H1 (cell line): ENCODE data around the gene ENTPD5. TPM values are rescaled to one million over a fixed set of nuclear protein-coding genes. Genes with fewer than 3 reads are reported as not detected.

ENCODE experiments used
- CTCF ChIA-PET: fragments of 300-600 bp; sonication (Branson Sonifier 250); formaldehyde crosslinking; loops from one replicate; lab custom pipeline; 2021; ENCODE audit not compliant: partially characterized antibody; lab: Charles Lee
- POLR2A ChIA-PET: fragments of 300-600 bp; sonication (Branson Sonifier 250); formaldehyde crosslinking; loops from one replicate; lab custom pipeline; 2021; ENCODE audit warnings: inconsistent platforms; ENCODE audit not compliant: partially characterized antibody; lab: Charles Lee
- DNase-seq, 2 experiments: peaks; one replicate each; pipeline versions ENCODE4 v3.0.0 to v3.0.0-alpha.2; 2010 to 2022; ENCODE audit warnings: low spot score in 2 of 2, low read depth in 1 of 2, mixed read lengths in 1 of 2
- FAIRE-seq: peaks from 2 replicates; lab custom pipeline; 2011; peaks lifted over from hg19 to GRCh38; lab: Jason Lieb, UNC
- H2AFZ ChIP-seq: 2 replicates; pipeline ENCODE4 v1.8.1; 2012; ENCODE audit warnings: low read length, inconsistent platforms
- H2AK5ac ChIP-seq: 2 replicates; pipeline ENCODE4 v1.6.1; 2013; ENCODE audit warnings: low read depth, low read length
- H2BK120ac ChIP-seq: replicated peaks from 2 replicates; pipeline ENCODE3; 2013; ENCODE audit warnings: low read depth, low read length, inconsistent platforms
- H2BK12ac ChIP-seq: 2 replicates; pipeline ENCODE4 v1.6.1; 2013; ENCODE audit warnings: low read depth, low read length
- H2BK15ac ChIP-seq: 2 replicates; pipeline ENCODE4 v1.6.1; 2013; ENCODE audit warnings: low read length
- H2BK20ac ChIP-seq: 2 replicates; pipeline ENCODE4 v1.6.1; 2013; ENCODE audit warnings: low read length
- H2BK5ac ChIP-seq: 2 replicates; pipeline ENCODE4 v1.6.1; 2013; ENCODE audit warnings: low read depth, low read length
- H3K14ac ChIP-seq: 2 replicates; pipeline ENCODE4 v1.6.1; 2013; ENCODE audit warnings: inconsistent platforms; ENCODE audit not compliant: insufficient read length
- H3K18ac ChIP-seq: 2 replicates; pipeline ENCODE4 v1.6.1; 2013; ENCODE audit warnings: low read length; ENCODE audit errors: extremely low read depth
- H3K23ac ChIP-seq: 2 replicates; pipeline ENCODE4 v1.6.1; 2013; ENCODE audit warnings: inconsistent platforms; ENCODE audit not compliant: insufficient read length
- H3K23me2 ChIP-seq: 2 replicates; pipeline ENCODE4 v1.6.1; 2013; ENCODE audit warnings: low read depth, low read length
- H3K27ac ChIP-seq: 2 replicates; pipeline ENCODE4 v1.6.1; 2011; ENCODE audit warnings: low read depth, low read length, inconsistent platforms
- H3K27me3 ChIP-seq, 4 experiments: replicated peaks in 1 of 4; 1 replicate in 1 of 4; 2 replicates in 3 of 4; pipeline versions ENCODE4 v1.6.1 to v1.8.1; 2011 to 2013; ENCODE audit warnings: low read length in 3 of 4, mild to moderate bottlenecking in 3 of 4, inconsistent platforms in 2 of 4, mixed read lengths in 2 of 4, moderate library complexity in 1 of 4; ENCODE audit not compliant: control insufficient read depth in 3 of 4, insufficient read depth in 3 of 4; ENCODE audit errors: extremely low read depth in 1 of 4
- H3K36me3 ChIP-seq, 4 experiments: 2 replicates each; pipeline versions ENCODE4 v1.6.1 to v1.8.1; 2011 to 2013; ENCODE audit warnings: mild to moderate bottlenecking in 4 of 4, low read length in 3 of 4, moderate library complexity in 2 of 4, control low read depth in 1 of 4, inconsistent platforms in 1 of 4; ENCODE audit not compliant: insufficient read depth in 4 of 4, control insufficient read depth in 2 of 4
- H3K4ac ChIP-seq: replicated peaks from 2 replicates; pipeline ENCODE3; 2013; ENCODE audit warnings: low read length, low read depth, mixed read lengths, inconsistent platforms; ENCODE audit not compliant: insufficient read length
- H3K4me1 ChIP-seq, 4 experiments: replicated peaks in 1 of 4; 1 replicate in 1 of 4; 2 replicates in 3 of 4; pipeline versions ENCODE4 v1.6.1 to v1.8.1; 2011 to 2013; ENCODE audit warnings: low read length in 3 of 4, inconsistent platforms in 2 of 4, mixed read lengths in 1 of 4; ENCODE audit not compliant: insufficient read depth in 4 of 4, control insufficient read depth in 3 of 4
- H3K4me2 ChIP-seq, 2 experiments: 2 replicates each; pipeline versions ENCODE4 v1.6.1 to v1.8.1; 2011 to 2013; ENCODE audit warnings: low read depth in 2 of 2, low read length in 2 of 2, control low read depth in 1 of 2, inconsistent platforms in 1 of 2, mild to moderate bottlenecking in 1 of 2; ENCODE audit not compliant: insufficient read depth in 1 of 2
- H3K4me3 ChIP-seq, 4 experiments: fragments of 200-600, 300-600 bp in 1 of 4; sonication (generic), shearing (Covaris generic), sonication (Bioruptor Twin) in 1 of 4; 2 replicates each; pipeline versions ENCODE4 v1.5.1 to v1.8.1; 2011 to 2016; ENCODE audit warnings: low read length in 4 of 4, low read depth in 3 of 4, control low read depth in 2 of 4, inconsistent platforms in 2 of 4, mild to moderate bottlenecking in 2 of 4, mixed read lengths in 1 of 4, moderate library complexity in 1 of 4; ENCODE audit not compliant: insufficient read depth in 2 of 4; ENCODE audit errors: extremely low read depth in 1 of 4
- H3K56ac ChIP-seq: replicated peaks from 2 replicates; pipeline ENCODE3; 2013; ENCODE audit warnings: low read depth, mild to moderate bottlenecking, mixed read lengths, low read length, inconsistent platforms; ENCODE audit not compliant: insufficient read length
- H3K79me1 ChIP-seq: 2 replicates; pipeline ENCODE4 v1.6.1; 2013; ENCODE audit warnings: low read depth, low read length, control low read depth
- H3K79me2 ChIP-seq, 2 experiments: 2 replicates each; pipeline versions ENCODE4 v1.6.1 to v1.8.1; 2012 to 2013; ENCODE audit warnings: low read length in 2 of 2, mild to moderate bottlenecking in 2 of 2, inconsistent platforms in 1 of 2; ENCODE audit not compliant: insufficient read depth in 2 of 2, control insufficient read depth in 1 of 2
- H3K9ac ChIP-seq, 4 experiments: replicated peaks in 1 of 4; 1 replicate in 1 of 4; 2 replicates in 3 of 4; pipeline versions ENCODE4 v1.6.1 to v1.8.1; 2011 to 2013; ENCODE audit warnings: low read depth in 3 of 4, low read length in 3 of 4, control low read depth in 2 of 4, mild to moderate bottlenecking in 2 of 4, moderate library complexity in 2 of 4, inconsistent platforms in 1 of 4; ENCODE audit errors: extremely low read depth in 1 of 4
- H3K9me3 ChIP-seq, 2 experiments: 2 replicates each; pipeline versions ENCODE4 v1.6.1 to v1.8.1; 2012 to 2013; ENCODE audit warnings: mild to moderate bottlenecking in 2 of 2, moderate library complexity in 2 of 2, control low read depth in 1 of 2, inconsistent platforms in 1 of 2, low read depth in 1 of 2, low read length in 1 of 2, mixed read lengths in 1 of 2; ENCODE audit not compliant: insufficient read depth in 2 of 2
- H4K20me1 ChIP-seq, 2 experiments: replicated peaks in 1 of 2; 2 replicates each; pipeline versions ENCODE3 to v1.8.1; 2011 to 2013; ENCODE audit warnings: inconsistent platforms in 2 of 2, low read length in 2 of 2, mild to moderate bottlenecking in 1 of 2; ENCODE audit not compliant: insufficient read depth in 2 of 2, control insufficient read depth in 1 of 2
- H4K5ac ChIP-seq: 2 replicates; pipeline ENCODE4 v1.6.1; 2013; ENCODE audit warnings: low read length, low read depth, mixed read lengths, inconsistent platforms; ENCODE audit not compliant: insufficient read length
- H4K8ac ChIP-seq: 2 replicates; pipeline ENCODE4 v1.8.0; 2013; ENCODE audit warnings: mild to moderate bottlenecking, moderate library complexity, low read length, inconsistent platforms; ENCODE audit not compliant: insufficient read depth; ENCODE audit errors: extremely low read depth
- H4K91ac ChIP-seq: replicated peaks from 2 replicates; pipeline ENCODE3; 2013; ENCODE audit warnings: low read length, mixed read lengths, inconsistent platforms; ENCODE audit not compliant: insufficient read length
- ATF3 ChIP-seq: IDR thresholded peaks from 2 replicates; pipeline ENCODE4 v1.6.1; 2011; ENCODE audit warnings: low read depth, mild to moderate bottlenecking, low read length; ENCODE audit not compliant: insufficient read depth
- BACH1 ChIP-seq: IDR thresholded peaks from 2 replicates; pipeline ENCODE4 v1.6.1; 2012; ENCODE audit warnings: low read length, improper control_type of control experiment
- CEBPB ChIP-seq: IDR thresholded peaks from 2 replicates; pipeline ENCODE4 v1.6.1; 2012; ENCODE audit warnings: low read depth, low read length
- CREB1 ChIP-seq: IDR thresholded peaks from 2 replicates; pipeline ENCODE4 v1.6.1; 2012; ENCODE audit warnings: inconsistent platforms
- CTBP2 ChIP-seq: IDR thresholded peaks from 2 replicates; pipeline ENCODE4 v1.7.0; 2011; ENCODE audit warnings: borderline replicate concordance, mild to moderate bottlenecking, moderate library complexity, mixed read lengths, low read length; ENCODE audit not compliant: insufficient read depth, insufficient read length
- E2F6 ChIP-seq: IDR thresholded peaks from 2 replicates; pipeline ENCODE4 v1.6.1; 2012; ENCODE audit warnings: inconsistent platforms
- KDM1A ChIP-seq: fragments of 200-600, 300-600 bp; sonication (generic); IDR thresholded peaks from 2 replicates; pipeline ENCODE4 v1.7.1; 2016; ENCODE audit warnings: mild to moderate bottlenecking, low read length, borderline replicate concordance
- KDM4A ChIP-seq: IDR thresholded peaks from one replicate; pipeline ENCODE4 v1.7.1; 2012; ENCODE audit warnings: low read depth, mild to moderate bottlenecking, moderate library complexity, low read length, inconsistent platforms; ENCODE audit not compliant: severe bottlenecking
- NRF1 ChIP-seq: IDR thresholded peaks from 2 replicates; pipeline ENCODE4 v1.6.1; 2011; ENCODE audit warnings: mild to moderate bottlenecking, low read depth, low read length, improper control_type of control experiment
- POU5F1 ChIP-seq: IDR thresholded peaks from 2 replicates; pipeline ENCODE4 v1.6.1; 2011; ENCODE audit warnings: low read depth, mild to moderate bottlenecking, low read length, moderate library complexity
- SIX5 ChIP-seq: IDR thresholded peaks from 2 replicates; pipeline ENCODE4 v1.6.1; 2011; ENCODE audit warnings: mild to moderate bottlenecking, low read depth, low read length
- SP4 ChIP-seq: IDR thresholded peaks from 2 replicates; pipeline ENCODE4 v1.6.1; 2012; ENCODE audit warnings: low read length, inconsistent platforms
- TBP ChIP-seq: IDR thresholded peaks from 2 replicates; pipeline ENCODE4 v1.6.1; 2011; ENCODE audit warnings: low read depth, low read length, improper control_type of control experiment
- WGBS, 2 experiments: shearing (Covaris generic) in 1 of 2; methylation state at CpG; one replicate each; pipeline versions ENCODE4 v1.1.6 to v1.1.7; 2013 to 2015; ENCODE audit warnings: low lambda C conversion rate in 2 of 2, mixed read lengths in 2 of 2, inconsistent platforms in 1 of 2, low coverage in 1 of 2, missing lambda C conversion rate in 1 of 2; ENCODE audit not compliant: insufficient replicate concordance in 2 of 2, insufficient coverage in 1 of 2, insufficient read length in 1 of 2; ENCODE audit errors: extremely low coverage in 1 of 2, missing lambda C conversion rate in 1 of 2; 5-methylcytosine and 5-hydroxymethylcytosine counted together
- polyA plus RNA-seq, 7 experiments: library from polyadenylated mRNA; depleted of rRNA in 3 of 7; stranded (reverse) in 5 of 7; unstranded in 2 of 7; fragments of >200 nt in 5 of 7; fragments of 200-250 nt in 2 of 7; gene quantifications; 1 replicate in 5 of 7; 2 replicates in 1 of 7; 4 replicates in 1 of 7; pipeline versions ENCODE4 v1.2.1 to v1.2.3, GENCODE V29; 2011 to 2013; ENCODE audit warnings: missing spikeins in 2 of 7, mixed read lengths in 2 of 7
- total RNA-seq: library from RNA; stranded (reverse); fragmentation: NEBNext Ultra II Directional; extraction: Animal tissue kit (Norgen Biotek cat#: 25700); gene quantifications from 2 replicates; pipeline ENCODE4 v1.2.1, GENCODE V29; 2021
- TF ChIP-seq, protein P1 (sequence below): IDR thresholded peaks from 2 replicates; pipeline ENCODE4 v1.6.1; 2012; ENCODE audit warnings: inconsistent platforms

Gene ENTPD5
- total and polyA plus RNA-seq, 2 of the 8 experiments (the other 6 are each of a cell fraction or from before 2014, with no cell fraction given) = 5.0 to 6.5 TPM

DNA sequence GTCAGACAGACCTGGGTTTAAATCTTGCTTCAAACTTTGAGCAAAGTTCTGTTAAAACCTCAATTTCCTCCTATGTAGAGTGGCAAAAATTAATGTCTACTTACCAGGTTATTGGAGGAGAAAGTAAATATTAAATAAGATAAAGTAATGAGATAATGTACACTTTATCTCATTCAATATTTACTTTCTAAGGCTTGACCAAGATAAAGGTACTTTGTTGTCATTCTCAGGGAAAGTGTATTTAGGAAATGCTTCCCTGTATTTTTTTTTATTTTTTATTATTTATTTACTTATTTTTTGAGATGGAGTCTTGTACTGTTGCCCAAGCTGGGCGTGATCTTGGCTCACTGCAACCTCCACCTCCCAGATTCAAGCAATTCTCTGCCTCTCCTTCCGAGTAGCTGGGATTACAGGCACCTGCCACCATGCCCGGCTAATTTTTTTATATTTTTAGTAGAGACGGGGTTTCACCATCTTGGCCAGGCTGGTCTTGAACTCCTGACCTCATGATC, 73.9 kb downstream of the ENTPD5 start:
- POLR2A ChIA-PET = no interaction called here
- FAIRE-seq = no peak
- no peak for TF ChIP-seq SP4
- TF ChIP-seq ATF3 = no peak
- TF ChIP-seq TBP = no peak
- TF ChIP-seq, protein P1, sequence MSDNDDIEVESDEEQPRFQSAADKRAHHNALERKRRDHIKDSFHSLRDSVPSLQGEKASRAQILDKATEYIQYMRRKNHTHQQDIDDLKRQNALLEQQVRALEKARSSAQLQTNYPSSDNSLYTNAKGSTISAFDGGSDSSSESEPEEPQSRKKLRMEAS = no peak
- no peak for TF ChIP-seq CREB1
- no peak for TF ChIP-seq E2F6
- no peak for TF ChIP-seq SIX5
- TF ChIP-seq CEBPB = no peak
- no peak for TF ChIP-seq NRF1
- no peak for TF ChIP-seq CTBP2
- TF ChIP-seq KDM1A = no peak
- TF ChIP-seq POU5F1 = no peak
- TF ChIP-seq BACH1 = no peak
- no peak for TF ChIP-seq KDM4A

More for the DNA sequence above, 73.9 kb downstream of the ENTPD5 start:
- no peak overlapping the region for H2BK12ac ChIP-seq
- no peak overlapping the region for H2AK5ac ChIP-seq
- H2AFZ ChIP-seq = no peak overlapping the region
- H3K27ac ChIP-seq = no peak overlapping the region
- no peak overlapping the region for H3K14ac ChIP-seq
- H3K79me1 ChIP-seq = no peaks in the 10 kb centered on the region
- no peak overlapping the region for H4K5ac ChIP-seq
- CTCF ChIA-PET = interaction anchor here (0.6 to 2.3 kb wide), 2 partner anchors 9 to 152 kb away, joined by 3 to 12 read pairs; no protein-coding TSS in a partner anchor
- H2BK15ac ChIP-seq = no peak overlapping the region
- no peak overlapping the region for H4K91ac ChIP-seq
- H3K56ac ChIP-seq = no peak overlapping the region
- H3K18ac ChIP-seq = no peak overlapping the region
- H3K4me1 ChIP-seq = no peaks in the 10 kb centered on the region
- no peak overlapping the region for H3K23ac ChIP-seq
- H4K8ac ChIP-seq = no peak overlapping the region
- no peaks in the 10 kb centered on the region for H4K20me1 ChIP-seq
- H2BK120ac ChIP-seq = no peak overlapping the region
- no peaks in the 10 kb centered on the region; the same call in 1 of the 2 replicates for H3K23me2 ChIP-seq
- H3K9me3 ChIP-seq = no peaks in the 10 kb centered on the region
- H3K4me3 ChIP-seq = no peak overlapping the region
- no peak overlapping the region for H2BK5ac ChIP-seq
- 71% methylated on average over 4 of the region's 4 CpGs; no CpG with 5 or more reads in 1 of the 2 experiments for WGBS, 2 experiments
- no peak overlapping the region for H3K9ac ChIP-seq
- no peak for DNase-seq
- no peak overlapping the region for H2BK20ac ChIP-seq
- H3K36me3 ChIP-seq = no peaks in the 10 kb centered on the region
- no peaks in the 10 kb centered on the region for H3K79me2 ChIP-seq
- H3K4me2 ChIP-seq = no peak overlapping the region
- no peaks in the 10 kb centered on the region for H3K27me3 ChIP-seq
- no peak overlapping the region for H3K4ac ChIP-seq
